ENCODE data around the gene OR1L6.

OR1L6 gene

GRCh38 chr9:122777052-122777451 lies 34.9 kb downstream of the OR1L6 start:
- no peak for DNase-seq (ENCODE audit: low read depth)
- TF ChIP-seq CTCF (IDR thresholded peaks at IDR 0.05; ENCODE audit: low read depth, low read length, missing control alignments): no peak
- no peak overlapping the region for H3K4me3 ChIP-seq (ENCODE audit: low read depth, low read length)

- no peak for TF ChIP-seq CTCF (IDR thresholded peaks at IDR 0.05; ENCODE audit: low read depth, low read length, missing control alignments)
- no peak for DNase-seq (ENCODE audit: low read depth)
Measured at GRCh38 chr9:122777935-122778627, 36.0 kb downstream of the OR1L6 start.

GRCh38 chr9:122779181-122779580 lies 37.1 kb downstream of the OR1L6 start:
- no peak overlapping the region for H3K4me3 ChIP-seq (ENCODE audit: low read depth, low read length)
- DNase-seq (ENCODE audit: low read depth): no peak
- no peak for TF ChIP-seq CTCF (IDR thresholded peaks at IDR 0.05; ENCODE audit: low read depth, low read length, missing control alignments)

More at GRCh38 chr9:122777935-122778627, 36.0 kb downstream of the OR1L6 start:
- H3K4me3 ChIP-seq (ENCODE audit: low read depth, low read length): no peak overlapping the region

GRCh38 chr9:122780026-122780425 lies 37.9 kb downstream of the OR1L6 start:
- no peak for TF ChIP-seq CTCF (IDR thresholded peaks at IDR 0.05; ENCODE audit: low read depth, low read length, missing control alignments)
- H3K4me3 ChIP-seq (ENCODE audit: low read depth, low read length): no peak overlapping the region
- DNase-seq (ENCODE audit: low read depth): no peak

- no peak for TF ChIP-seq CTCF (IDR thresholded peaks at IDR 0.05; ENCODE audit: low read depth, low read length, missing control alignments)
- no peak for DNase-seq (ENCODE audit: low read depth)
- no peak overlapping the region for H3K4me3 ChIP-seq (ENCODE audit: low read depth, low read length)
Measured at GRCh38 chr9:122781671-122782070, 39.6 kb downstream of the OR1L6 start.

GRCh38 chr9:122785269-122785668 lies 43.2 kb downstream of the OR1L6 start:
- no peak for TF ChIP-seq CTCF (IDR thresholded peaks at IDR 0.05; ENCODE audit: low read depth, low read length, missing control alignments)
- DNase-seq (ENCODE audit: low read depth): no peak
- H3K4me3 ChIP-seq (ENCODE audit: low read depth, low read length): no peak overlapping the region

- H3K4me3 ChIP-seq (ENCODE audit: low read depth, low read length): no peak overlapping the region
- DNase-seq (ENCODE audit: low read depth): no peak
- no peak for TF ChIP-seq CTCF (IDR thresholded peaks at IDR 0.05; ENCODE audit: low read depth, low read length, missing control alignments)
Measured at GRCh38 chr9:122786338-122786737, 44.2 kb downstream of the OR1L6 start.
